Measurements from ENCODE around the gene ADORA1.

The ADORA1 gene

GRCh38 chr1:203206129-203206687, 78.7 kb downstream of the ADORA1 start:
- no peak for TF ChIP-seq ZNF274 (IDR thresholded peaks at IDR 0.05; ENCODE audit: low read depth, low read length)
- H3K4me3 ChIP-seq (ENCODE audit: low read length) = no peak overlapping the region

GRCh38 chr1:203207751-203208150, 80.2 kb downstream of the ADORA1 start:
- no peak overlapping the region for H3K4me3 ChIP-seq (ENCODE audit: low read length)
- no peak for TF ChIP-seq ZNF274 (IDR thresholded peaks at IDR 0.05; ENCODE audit: low read depth, low read length)

DNA sequence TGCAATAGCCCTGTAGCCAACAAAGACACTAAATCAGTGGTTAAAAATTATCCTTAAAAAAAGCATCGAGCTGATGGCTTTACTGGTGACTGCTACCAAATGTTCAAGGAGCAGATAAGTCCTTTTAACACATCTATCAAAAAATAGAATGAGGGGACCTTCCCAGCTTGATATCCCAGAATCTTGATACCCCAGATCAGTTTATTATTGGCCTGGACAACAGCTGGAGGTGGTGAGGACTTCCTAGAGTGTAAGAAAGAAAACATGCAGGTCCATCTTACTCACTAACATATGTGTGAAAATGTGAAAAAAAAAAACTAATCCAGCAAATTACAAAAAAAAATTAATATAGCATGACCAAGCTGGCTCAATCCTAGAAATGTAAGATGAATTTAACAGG, 80.7 kb downstream of the ADORA1 start:
- no peak overlapping the region for H3K4me3 ChIP-seq (ENCODE audit: low read length)
- TF ChIP-seq ZNF274 (IDR thresholded peaks at IDR 0.05; ENCODE audit: low read depth, low read length) = no peak

GRCh38 chr1:203210350-203210749, 82.8 kb downstream of the ADORA1 start:
- H3K4me3 ChIP-seq (ENCODE audit: low read length) = no peak overlapping the region
- TF ChIP-seq ZNF274 (IDR thresholded peaks at IDR 0.05; ENCODE audit: low read depth, low read length) = no peak

DNA sequence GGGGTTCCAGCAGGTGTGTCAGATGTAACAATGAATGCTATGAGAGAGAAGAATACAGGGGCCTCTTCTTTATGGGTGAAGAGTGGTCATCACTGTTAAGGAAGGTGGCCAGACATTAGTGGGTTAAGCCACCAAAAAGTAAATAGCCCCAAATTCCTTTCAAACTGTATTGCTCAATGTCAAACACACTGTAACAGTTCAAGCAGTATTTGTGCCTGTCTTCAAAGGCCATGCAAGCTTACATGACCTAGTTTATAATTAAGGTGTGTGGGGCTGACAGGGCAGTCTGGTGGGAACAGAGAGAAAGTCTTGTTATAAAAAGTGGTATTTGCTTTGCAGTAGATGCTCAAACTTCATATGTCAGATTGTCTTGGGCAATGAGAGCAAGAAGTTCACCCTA, 83.5 kb downstream of the ADORA1 start:
- no peak overlapping the region for H3K4me3 ChIP-seq (ENCODE audit: low read length)
- TF ChIP-seq ZNF274 (IDR thresholded peaks at IDR 0.05; ENCODE audit: low read depth, low read length) = no peak

DNA sequence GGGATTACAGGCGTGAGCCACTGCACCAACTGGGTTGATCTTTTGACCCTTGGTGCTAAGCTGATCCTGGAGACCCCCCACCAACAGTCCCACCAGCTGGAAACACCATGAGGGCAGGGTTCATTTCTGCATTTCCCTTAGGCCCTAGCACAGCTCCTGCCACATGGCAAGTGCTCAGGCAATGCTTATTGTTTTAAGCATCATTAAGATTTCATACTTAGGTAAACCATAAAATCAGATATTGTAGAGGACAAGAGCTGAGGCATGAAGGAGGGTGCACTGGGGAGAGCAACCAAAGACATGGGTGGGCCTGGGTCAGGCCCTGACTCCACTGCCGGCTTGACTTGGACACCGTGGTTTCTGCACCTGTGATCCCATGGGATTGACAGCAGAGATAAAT, 84.3 kb downstream of the ADORA1 start:
- no peak overlapping the region for H3K4me3 ChIP-seq (ENCODE audit: low read length)
- TF ChIP-seq ZNF274 (IDR thresholded peaks at IDR 0.05; ENCODE audit: low read depth, low read length) = no peak

- TF ChIP-seq ZNF274 (IDR thresholded peaks at IDR 0.05; ENCODE audit: low read depth, low read length) = no peak
- H3K4me3 ChIP-seq (ENCODE audit: low read length) = no peak overlapping the region
These were observed 85.6 kb downstream of the ADORA1 start for GRCh38 chr1:203213126-203213525.

DNA sequence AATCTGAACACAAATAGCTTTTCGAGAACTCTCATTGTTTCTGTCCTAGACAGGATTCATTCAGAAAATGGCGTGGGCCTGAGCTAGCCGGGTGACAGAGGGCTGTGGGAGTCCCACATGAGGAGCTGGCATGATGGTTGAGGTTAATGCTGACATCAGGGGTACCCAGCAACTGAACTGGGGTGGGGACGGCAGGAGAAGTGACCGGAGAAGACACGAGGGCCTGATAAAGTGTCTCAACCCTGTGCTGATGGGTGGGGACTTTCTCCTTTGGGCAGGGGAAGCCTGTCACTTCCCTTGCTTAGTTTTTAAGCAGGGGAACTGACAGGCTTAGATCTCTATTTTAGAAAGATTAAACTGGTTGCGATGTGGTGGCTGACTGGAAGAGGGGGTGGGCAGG, 87.3 kb downstream of the ADORA1 start:
- H3K4me3 ChIP-seq (ENCODE audit: low read length) = no peak overlapping the region
- no peak for TF ChIP-seq ZNF274 (IDR thresholded peaks at IDR 0.05; ENCODE audit: low read depth, low read length)

DNA sequence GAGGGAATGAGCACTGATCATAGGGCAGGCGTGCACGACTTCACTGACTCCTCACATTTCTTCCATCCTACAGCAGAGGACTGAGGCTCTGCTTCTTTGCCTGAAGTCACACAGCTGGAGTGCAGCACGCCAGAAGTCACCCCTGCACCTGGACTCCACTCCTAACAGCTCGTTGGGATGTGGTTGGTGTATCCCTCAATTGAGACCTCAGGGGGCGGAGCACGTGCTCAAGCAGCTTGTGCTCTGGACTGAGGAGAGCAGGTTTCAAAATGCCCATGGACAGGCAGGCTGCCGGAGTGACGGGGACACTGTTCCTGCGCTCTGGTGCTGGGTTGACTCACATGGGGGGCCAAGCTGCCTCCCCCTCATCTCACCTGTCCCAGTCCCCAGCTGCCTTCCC, 88.0 kb downstream of the ADORA1 start:
- H3K4me3 ChIP-seq (ENCODE audit: low read length) = no peak overlapping the region
- TF ChIP-seq ZNF274 (IDR thresholded peaks at IDR 0.05; ENCODE audit: low read depth, low read length) = no peak

DNA sequence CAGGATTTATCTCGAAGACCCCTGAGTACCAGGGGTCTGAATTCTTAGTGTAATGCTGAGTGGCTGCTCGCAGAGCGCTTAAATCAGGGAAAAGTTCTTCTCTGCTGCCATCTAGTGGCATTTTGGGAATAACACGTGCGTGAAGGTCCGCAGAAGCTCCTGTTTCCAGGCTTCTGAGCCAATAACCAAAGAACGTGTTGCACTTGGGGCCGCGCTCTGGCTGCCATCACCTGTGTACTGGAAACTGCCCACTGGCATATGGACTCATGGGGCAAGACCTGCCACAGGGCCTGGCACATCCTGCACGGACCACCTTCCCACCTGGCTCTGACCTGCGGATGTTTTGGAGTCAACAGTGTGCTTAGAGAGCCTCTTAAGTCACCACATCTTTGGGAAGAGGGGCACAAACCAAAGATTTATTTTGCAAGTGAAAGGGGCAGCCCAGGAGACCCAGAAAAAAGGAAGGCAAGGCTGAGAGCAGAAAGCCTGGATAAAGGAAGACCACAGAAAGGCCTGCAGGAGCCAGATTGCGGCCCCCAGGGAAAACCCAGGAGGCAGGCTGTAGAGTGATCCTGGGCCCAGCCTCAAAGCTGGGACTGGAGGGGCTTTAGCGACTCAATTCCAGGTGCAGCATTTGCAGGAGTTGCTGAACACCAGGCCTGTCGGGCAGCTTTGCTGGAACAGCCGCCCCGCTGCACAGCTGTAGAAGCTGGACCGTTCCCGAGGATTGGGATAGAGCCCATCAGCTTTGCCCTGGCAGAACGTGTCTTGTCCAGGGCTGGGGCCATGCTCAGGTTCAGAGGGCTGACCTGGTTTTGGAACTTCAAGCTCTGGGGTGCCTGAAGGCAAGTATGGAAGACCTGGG, 89.0 kb downstream of the ADORA1 start:
- TF ChIP-seq ZNF274 (IDR thresholded peaks at IDR 0.05; ENCODE audit: low read depth, low read length) = no peak
- no peak overlapping the region for H3K4me3 ChIP-seq (ENCODE audit: low read length)
